ENCODE results near the gene MLPH. TPM values are rescaled to one million over a fixed set of nuclear protein-coding genes. Genes with fewer than 3 reads are reported as not detected.

Gene MLPH
- total RNA-seq, 3 donors from 2014 or later = 15.5 to 242 (median 223) TPM

DNA sequence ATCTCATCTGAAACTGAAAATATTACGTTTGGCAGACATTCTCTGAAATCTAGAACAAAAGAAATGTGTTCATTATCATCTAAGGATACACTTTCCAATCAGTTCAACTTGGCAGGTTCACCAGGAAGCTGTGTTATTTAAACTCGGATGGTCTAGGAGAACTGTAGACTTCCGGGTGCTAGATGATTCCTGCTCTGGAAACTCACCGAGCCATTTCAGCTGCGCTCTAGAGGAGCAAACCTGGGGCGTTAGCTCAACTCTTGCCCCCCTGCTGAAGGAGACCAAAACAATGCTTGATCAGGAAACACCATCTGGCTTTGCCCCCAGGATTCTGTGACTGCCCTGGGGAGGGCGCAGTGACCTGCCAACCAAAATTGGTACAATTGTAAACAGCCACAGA, 22.9 kb downstream of the MLPH start:
- Histone ChIP-seq H3K4me1 (peaks cover 0 to 19% of the 10 kb centered on the region in 2 donors), H3K27me3 (no peaks in the 10 kb centered on the region), H3K4me3 (no peak overlapping the region), H3K27ac (peak overlapping the region; percentile 67 to 73), H3K36me3 (no peaks in the 10 kb centered on the region), H3K9me3 (no peaks in the 10 kb centered on the region)
- DNase-seq (ENCODE audit: low spot score in 2 of 2) = no peak
- intact Hi-C loops (cut with DNase I; ENCODE audit: low total_unique reads) = loop anchor here (5.0 kb wide), 1 partner anchor 237 kb away; no protein-coding TSS in a partner anchor
- TF ChIP-seq POLR2AphosphoS5 (IDR thresholded peaks at IDR 0.05) (no peak), POLR2A (IDR thresholded peaks at IDR 0.05) (no peak)
- TF ChIP-seq, protein P1, sequence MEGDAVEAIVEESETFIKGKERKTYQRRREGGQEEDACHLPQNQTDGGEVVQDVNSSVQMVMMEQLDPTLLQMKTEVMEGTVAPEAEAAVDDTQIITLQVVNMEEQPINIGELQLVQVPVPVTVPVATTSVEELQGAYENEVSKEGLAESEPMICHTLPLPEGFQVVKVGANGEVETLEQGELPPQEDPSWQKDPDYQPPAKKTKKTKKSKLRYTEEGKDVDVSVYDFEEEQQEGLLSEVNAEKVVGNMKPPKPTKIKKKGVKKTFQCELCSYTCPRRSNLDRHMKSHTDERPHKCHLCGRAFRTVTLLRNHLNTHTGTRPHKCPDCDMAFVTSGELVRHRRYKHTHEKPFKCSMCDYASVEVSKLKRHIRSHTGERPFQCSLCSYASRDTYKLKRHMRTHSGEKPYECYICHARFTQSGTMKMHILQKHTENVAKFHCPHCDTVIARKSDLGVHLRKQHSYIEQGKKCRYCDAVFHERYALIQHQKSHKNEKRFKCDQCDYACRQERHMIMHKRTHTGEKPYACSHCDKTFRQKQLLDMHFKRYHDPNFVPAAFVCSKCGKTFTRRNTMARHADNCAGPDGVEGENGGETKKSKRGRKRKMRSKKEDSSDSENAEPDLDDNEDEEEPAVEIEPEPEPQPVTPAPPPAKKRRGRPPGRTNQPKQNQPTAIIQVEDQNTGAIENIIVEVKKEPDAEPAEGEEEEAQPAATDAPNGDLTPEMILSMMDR (IDR thresholded peaks at IDR 0.05) = no peak

DNA sequence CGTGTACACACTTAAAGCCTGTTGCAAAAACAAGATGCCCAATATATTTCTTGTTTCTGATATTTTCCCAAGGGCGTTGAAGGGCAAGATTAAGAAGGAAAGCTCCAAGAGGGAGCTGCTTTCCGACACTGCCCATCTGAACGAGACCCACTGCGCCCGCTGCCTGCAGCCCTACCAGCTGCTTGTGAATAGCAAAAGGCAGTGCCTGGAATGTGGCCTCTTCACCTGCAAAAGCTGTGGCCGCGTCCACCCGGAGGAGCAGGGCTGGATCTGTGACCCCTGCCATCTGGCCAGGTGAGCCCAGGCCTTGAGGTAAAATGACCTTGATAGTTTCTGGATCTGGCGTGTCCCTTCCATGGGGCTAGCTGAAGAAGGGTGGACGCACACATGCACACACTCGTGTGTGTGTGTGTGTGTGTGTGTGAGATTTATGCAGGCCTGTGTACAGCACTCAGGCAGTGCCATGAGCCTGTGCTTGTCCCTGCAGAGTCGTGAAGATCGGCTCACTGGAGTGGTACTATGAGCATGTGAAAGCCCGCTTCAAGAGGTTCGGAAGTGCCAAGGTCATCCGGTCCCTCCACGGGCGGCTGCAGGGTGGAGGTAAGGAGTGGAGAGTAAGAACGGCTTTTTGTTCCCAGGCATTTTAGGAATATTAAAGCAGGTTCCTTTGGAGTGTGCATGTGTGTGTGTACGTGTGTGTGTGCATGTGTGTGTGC, 23.6 kb downstream of the MLPH start:
- TF ChIP-seq, protein P1 (IDR thresholded peaks at IDR 0.05) = no peak
- Histone ChIP-seq H3K4me3 (no peak overlapping the region), H3K27ac (peak overlapping the region; percentile 67 to 73), H3K36me3 (no peaks in the 10 kb centered on the region), H3K27me3 (no peaks in the 10 kb centered on the region), H3K4me1 (peaks cover 0 to 19% of the 10 kb centered on the region in 2 donors), H3K9me3 (no peaks in the 10 kb centered on the region)
- intact Hi-C loops (cut with DNase I; ENCODE audit: low total_unique reads) = loop anchor here (5.0 kb wide), 1 partner anchor 237 kb away; no protein-coding TSS in a partner anchor
- DNase-seq (ENCODE audit: low spot score in 2 of 2) = no peak

DNA sequence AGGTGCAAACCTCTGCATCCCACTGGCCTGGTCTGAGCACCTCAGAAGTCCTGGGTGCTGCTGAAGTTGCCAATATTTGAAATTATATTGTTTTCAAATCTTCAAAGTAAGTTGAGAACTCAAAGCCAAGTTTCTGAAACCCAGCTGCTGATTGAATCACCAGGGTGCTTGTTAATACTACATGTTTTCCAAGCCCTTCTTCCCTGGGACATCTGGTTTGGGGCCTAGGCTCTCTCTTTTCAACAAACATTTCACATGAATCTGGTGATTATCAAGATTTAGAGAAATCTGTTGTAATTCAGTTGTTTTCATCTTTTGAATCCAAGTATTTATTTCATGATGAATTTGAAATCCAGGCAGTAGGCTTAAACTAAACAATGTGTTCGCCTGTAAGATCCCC, 24.4 kb downstream of the MLPH start:
- no peaks in the 10 kb centered on the region for H3K27me3 ChIP-seq
- H3K4me1 ChIP-seq = peaks cover 0 to 19% of the 10 kb centered on the region in 2 donors
- intact Hi-C loops (cut with DNase I; ENCODE audit: low total_unique reads) = loop anchor here (5.0 kb wide), 1 partner anchor 236 kb away; no protein-coding TSS in a partner anchor
- no peak for DNase-seq (ENCODE audit: low spot score in 2 of 2)
- peak overlapping the region; percentile 66 to 80 for H3K27ac ChIP-seq
- no peaks in the 10 kb centered on the region for H3K36me3 ChIP-seq
- H3K9me3 ChIP-seq = no peaks in the 10 kb centered on the region
- no peak overlapping the region for H3K4me3 ChIP-seq
- TF ChIP-seq, protein P1 (IDR thresholded peaks at IDR 0.05) = no peak
- TF ChIP-seq POLR2AphosphoS5 (IDR thresholded peaks at IDR 0.05) = peak in 1 of 3 donors; percentile 40
- no peak for TF ChIP-seq POLR2A (IDR thresholded peaks at IDR 0.05)

DNA sequence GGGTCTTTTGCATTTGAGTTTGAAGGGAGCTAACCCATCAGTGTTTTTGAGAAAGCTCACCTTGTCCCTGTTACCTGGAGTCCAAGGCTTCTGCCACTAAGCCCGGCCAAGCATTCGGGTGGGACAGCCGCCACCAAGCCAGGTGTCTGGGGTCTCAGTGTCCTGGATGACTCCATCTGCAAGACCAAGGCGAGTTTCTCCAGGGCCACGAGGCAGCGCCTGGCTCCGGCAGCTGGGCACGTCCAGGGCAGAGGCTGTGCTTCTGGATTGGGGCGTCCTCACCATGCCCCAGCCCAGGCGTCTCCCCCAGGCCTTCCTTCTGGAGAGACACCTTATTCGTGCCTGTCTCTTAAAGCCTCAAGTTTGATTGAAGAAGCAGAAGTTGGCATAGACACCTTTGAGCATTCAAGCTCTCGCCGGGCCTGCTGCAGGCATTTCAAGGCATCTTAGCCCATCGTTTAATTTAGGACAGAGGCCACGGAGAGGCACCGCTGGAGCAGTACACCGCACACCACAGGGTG, 24.9 kb downstream of the MLPH start:
- no peak overlapping the region for H3K4me3 ChIP-seq
- no peak for DNase-seq (ENCODE audit: low spot score in 2 of 2)
- no peak for TF ChIP-seq POLR2A (IDR thresholded peaks at IDR 0.05)
- TF ChIP-seq, protein P1 (IDR thresholded peaks at IDR 0.05) = no peak
- TF ChIP-seq POLR2AphosphoS5 (IDR thresholded peaks at IDR 0.05) = no peak
- intact Hi-C loops (cut with DNase I; ENCODE audit: low total_unique reads) = loop anchor here (5.0 kb wide), 1 partner anchor 235 kb away; no protein-coding TSS in a partner anchor
- no peaks in the 10 kb centered on the region for H3K9me3 ChIP-seq
- H3K27me3 ChIP-seq = no peaks in the 10 kb centered on the region
- peaks cover 0 to 19% of the 10 kb centered on the region in 2 donors for H3K4me1 ChIP-seq
- no peaks in the 10 kb centered on the region for H3K36me3 ChIP-seq
- H3K27ac ChIP-seq = peak overlapping the region; percentile 66 to 80

Measured in breast epithelium (tissue), 4 donors.